CD4-positive, alpha-beta T cell treated with Interleukin-4 for 4 hours (primary cell): ENCODE results near the gene ENOSF1.
A peak's percentile ranks its signal among the peaks of the same experiment; 100 is the strongest.

Source experiments
- DNase-seq: peaks from one replicate; pipeline ENCODE4 v3.0.0-alpha.2; 2020

Gene ENOSF1

DNA sequence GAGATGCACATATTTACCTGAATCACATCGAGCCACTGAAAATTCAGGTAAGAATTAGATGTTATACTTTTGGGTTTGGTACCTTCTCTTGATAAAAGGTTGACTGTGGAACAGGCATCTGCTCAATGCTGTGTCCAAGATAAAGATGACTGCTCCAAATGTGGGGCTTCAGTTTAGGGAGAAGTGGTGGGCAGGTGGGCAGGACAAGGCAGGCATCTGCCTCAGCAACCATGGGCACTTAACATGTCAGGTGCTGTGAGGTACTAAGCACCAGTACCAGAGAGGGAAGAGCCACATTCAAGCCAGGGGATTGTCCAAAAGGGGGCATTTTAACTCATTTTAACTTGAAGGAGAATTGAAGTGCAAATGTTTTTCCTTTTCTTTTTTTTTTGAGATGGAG lies 41.0 kb downstream of the ENOSF1 start:
- no peak for DNase-seq

DNA sequence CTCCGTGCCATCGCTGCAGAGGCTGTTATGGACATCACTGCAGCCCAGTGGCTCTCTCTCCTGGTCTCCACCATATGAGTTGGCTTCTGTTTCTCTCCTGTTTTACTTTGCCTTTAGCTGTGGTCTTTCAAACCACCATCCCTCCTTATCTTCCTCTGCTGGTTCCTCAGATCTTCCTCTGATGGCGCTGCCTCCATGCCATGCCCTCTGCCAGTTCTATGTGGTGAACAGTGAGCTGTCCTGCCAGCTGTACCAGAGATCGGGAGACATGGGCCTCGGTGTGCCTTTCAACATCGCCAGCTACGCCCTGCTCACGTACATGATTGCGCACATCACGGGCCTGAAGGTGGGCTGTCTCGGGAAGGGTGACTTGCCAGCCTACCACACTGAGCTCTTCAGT lies 41.9 kb downstream of the ENOSF1 start:
- no peak for DNase-seq

DNA sequence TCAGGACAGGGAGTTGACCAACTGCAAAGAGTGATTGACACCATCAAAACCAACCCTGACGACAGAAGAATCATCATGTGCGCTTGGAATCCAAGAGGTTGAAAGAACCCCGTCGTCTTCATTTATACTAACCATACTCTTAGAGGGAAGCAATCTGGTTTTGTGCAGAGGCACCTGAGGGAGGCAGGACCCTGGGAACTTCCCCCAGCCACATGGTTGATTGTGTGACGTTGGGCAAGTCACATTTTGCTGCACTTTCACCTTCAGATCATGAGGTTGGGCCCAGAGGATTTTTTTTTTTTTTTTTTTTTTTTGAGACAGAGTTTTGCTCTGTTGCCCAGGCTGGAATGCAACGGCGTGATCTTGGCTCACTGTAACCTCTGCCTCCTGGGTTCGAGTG lies 43.4 kb downstream of the ENOSF1 start:
- DNase-seq = no peak

DNA sequence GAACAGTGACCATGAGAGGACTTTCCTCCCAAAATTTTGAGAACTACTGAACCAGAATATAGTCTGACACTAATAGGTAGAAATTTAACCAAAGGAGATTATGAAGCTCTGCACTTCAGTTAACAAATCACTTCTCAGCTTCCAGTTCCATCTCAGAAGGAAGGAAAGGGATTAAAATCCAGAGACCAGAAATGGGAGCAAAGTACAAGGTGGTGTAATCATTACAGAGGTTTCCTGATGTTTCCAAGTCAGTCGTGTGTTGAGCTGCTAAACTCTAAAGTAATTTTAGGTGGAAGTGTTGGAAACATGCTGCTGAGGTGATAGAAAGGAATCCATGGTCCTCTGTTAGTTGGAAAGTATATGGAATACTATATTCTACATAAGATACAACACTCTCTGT lies 44.2 kb downstream of the ENOSF1 start:
- no peak for DNase-seq

DNA sequence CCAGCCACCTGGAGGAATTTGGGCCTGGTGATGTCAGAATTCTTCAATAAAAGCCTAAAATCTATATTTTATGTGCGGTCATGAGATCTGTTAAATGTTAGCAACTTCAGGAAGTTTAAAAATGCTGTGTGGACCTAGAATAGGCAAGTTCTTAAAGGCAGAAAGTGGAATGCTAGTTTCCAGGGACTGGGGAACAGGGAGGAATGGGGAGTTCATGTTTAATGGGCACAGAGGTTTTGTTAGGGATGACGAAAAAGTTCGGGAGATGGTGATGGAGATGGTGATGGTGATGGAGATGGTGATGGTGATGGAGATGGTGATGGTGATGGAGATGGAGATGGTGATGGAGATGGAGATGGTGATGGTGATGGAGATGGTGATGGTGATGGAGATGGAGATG lies 45.8 kb downstream of the ENOSF1 start:
- no peak for DNase-seq

DNA sequence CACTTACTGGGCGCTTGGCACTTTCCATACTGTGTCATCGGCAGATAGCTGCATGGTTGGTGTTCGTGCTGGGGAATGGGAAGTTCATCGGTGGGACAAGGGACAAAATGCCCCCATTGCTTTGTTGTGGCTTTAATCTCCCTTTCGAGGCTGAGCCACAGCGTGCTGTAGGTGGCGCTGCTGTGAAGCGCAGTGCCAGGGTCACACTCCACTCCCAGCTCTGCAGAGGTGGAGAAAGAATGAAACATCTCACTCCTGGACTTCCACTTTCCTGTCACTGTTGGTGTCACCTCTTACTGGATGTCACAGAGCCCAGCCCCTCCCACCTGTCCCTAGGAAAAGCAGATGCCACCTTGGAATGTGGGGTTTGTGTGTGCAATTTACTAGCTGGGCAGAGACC lies 46.3 kb downstream of the ENOSF1 start:
- no peak for DNase-seq

DNA sequence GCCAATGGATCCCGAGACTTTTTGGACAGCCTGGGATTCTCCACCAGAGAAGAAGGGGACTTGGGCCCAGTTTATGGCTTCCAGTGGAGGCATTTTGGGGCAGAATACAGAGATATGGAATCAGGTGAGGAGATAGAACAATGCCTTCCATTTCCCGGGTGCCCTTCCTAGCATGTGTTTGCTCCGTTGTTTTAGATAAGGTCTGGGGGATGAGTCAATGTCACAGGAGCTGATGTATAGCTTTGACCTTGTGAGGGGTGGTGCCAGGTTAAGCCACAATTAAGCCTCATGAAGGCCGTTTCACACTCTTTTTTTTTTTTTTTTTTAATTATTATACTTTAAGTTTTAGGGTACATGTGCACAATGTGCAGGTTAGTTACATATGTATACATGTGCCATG lies 50.2 kb downstream of the ENOSF1 start:
- DNase-seq = no peak

DNA sequence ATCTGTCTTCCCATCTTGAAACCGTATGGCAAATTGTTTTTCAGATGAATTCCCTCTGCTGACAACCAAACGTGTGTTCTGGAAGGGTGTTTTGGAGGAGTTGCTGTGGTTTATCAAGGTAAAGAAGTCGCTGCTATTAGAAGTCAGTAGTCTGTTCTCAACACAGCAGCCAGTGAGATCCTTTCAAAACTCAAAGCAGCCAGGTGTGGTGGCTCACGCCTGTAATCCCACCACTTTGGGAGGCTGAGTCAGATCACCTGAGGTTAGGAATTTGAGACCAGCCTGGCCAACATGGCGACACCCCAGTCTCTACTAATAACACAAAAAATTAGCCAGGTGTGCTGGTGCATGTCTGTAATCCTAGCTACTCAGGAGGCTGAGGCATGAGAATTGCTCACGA lies 52.8 kb downstream of the ENOSF1 start:
- DNase-seq = no peak

DNA sequence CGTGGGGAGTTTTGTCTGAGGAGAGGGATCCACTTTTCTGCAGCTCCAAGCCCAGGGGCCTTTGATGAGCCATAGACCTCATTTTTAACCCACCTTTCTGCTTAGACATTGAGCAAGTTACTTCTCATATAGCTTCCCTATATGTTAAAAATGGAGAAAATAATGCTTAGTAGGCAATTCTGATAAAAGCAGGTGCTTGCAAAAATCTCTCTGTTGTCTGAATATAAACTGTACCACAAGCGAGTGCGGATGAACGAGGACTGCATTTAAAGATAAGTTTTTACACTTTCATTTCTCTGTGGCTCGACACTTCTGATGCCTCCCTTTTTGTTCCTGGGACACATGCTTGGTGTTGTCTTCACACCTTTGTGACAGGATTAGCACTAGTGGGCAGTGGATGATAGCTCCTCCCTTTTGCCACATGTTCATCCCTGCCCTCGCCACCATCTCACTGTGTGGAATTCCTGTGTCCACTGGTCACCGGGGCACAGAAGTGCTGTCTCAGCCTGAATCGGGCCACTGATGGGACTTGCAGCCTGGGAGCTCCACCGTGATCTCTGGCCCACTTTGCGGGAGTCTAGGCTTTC lies 53.4 kb downstream of the ENOSF1 start:
- DNase-seq = no peak

DNA sequence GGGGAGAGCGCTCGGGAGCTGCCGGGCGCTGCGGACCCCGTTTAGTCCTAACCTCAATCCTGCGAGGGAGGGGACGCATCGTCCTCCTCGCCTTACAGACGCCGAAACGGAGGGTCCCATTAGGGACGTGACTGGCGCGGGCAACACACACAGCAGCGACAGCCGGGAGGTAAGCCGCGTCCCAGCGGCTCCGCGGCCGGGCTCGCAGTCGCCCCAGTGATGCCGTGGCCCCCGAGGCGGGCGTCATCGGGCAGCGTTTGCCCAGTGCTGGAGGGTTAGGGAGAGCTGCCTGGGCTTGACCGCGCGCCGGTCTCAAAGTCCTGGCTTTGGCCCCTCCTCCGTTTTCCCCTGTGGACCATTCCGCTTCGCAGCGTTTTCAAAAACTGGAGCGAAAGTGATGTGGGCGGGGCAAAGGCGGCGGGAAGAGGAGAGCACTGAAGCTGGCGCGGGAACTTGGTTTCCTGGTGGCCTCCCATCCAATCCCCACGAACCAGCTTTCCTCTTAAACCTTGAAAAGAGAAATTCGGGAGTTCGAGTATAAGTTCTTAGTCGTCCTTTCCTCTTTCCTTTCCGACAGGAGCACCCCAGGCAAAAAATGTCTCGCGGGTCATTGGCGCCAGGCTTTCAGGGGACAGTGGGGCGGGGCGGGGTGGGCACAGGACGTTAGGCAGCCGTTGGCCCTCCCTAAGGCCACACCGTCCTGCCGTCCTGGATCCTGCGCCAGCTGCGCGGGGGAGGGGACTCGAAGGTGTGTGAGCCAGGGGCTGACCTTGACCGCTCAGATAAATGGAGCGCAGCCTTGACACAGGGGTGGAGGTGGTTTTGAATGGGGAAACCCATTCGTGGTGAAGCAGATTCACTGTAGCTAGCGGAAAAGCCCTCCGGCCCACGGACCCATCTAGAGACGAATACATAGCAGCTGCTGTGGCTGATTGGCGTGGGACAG lies 54.2 kb downstream of the ENOSF1 start:
- peak; percentile 47 for DNase-seq

DNA sequence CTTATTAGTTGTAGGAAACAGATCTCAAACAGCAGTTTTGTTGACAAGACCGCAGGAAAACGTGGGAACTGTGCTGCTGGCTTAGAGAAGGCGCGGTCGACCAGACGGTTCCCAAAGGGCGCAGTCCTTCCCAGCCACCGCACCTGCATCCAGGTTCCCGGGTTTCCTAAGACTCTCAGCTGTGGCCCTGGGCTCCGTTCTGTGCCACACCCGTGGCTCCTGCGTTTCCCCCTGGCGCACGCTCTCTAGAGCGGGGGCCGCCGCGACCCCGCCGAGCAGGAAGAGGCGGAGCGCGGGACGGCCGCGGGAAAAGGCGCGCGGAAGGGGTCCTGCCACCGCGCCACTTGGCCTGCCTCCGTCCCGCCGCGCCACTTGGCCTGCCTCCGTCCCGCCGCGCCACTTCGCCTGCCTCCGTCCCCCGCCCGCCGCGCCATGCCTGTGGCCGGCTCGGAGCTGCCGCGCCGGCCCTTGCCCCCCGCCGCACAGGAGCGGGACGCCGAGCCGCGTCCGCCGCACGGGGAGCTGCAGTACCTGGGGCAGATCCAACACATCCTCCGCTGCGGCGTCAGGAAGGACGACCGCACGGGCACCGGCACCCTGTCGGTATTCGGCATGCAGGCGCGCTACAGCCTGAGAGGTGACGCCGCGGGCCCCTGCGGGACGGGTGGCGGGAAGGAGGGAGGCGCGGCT lies 55.0 kb downstream of the ENOSF1 start, which contains the start of gene TYMS:
TYMS (plus strand) TSS at position 343 of the 690 bp plus-strand sequence; CDS start at position 433, 90 bp downstream.
- no peak for DNase-seq

DNA sequence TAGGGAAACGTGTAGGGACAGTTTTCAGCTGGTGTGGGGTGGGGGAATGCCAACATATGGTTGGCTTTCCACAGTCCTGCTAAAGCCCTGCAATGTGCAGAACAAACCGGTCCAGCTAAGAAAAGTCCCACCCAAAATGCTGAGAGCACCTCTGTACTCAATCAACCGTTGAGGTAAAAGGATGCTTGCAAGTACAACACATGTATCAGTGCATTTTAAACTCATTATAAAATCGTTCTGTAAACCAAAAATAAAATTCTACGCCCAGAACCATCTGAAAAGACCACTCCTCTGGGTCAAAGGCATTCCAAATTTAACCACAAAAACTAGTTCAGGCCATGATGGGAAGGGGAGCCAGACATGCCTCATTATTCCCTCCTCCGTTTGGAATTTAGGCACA lies 57.0 kb downstream of the ENOSF1 start:
- no peak for DNase-seq

DNA sequence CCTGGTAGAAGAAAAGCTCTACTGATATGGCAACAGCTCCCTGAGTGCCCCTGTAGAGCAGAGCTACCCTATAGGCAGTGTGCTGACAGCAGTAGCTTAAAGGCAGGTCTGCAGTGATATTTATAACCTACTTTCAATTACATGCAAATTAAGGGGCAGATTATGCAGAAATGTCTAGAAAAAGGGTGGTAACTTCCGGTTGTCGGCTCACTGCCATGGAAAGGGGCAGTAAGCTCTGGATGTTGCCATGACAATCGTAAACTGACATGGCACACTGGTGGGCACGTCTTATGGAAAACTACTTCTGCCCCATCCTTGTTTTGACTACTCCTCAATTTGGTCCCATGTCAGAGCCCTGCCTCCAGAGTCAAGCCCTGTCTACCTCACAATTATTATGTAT lies 57.8 kb downstream of the ENOSF1 start:
- DNase-seq = no peak

DNA sequence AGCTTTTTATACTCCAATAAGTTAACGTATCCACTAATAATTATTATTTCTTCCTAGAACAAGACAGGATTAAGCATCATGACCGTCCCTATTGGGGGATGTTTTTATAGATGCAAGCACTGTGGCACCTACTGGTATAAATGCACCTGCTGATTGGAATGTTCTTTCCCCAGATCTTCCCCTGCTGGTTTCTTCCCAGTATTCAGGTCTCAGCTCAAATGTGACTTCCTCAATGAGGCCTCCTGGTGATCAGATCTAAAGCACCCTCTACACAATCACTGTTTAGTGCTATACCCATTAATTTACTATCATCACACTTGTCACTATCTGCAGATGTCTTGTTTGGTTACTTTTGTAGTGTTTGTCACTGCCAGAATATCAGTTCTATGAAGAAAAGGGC lies 58.9 kb downstream of the ENOSF1 start:
- DNase-seq = no peak

DNA sequence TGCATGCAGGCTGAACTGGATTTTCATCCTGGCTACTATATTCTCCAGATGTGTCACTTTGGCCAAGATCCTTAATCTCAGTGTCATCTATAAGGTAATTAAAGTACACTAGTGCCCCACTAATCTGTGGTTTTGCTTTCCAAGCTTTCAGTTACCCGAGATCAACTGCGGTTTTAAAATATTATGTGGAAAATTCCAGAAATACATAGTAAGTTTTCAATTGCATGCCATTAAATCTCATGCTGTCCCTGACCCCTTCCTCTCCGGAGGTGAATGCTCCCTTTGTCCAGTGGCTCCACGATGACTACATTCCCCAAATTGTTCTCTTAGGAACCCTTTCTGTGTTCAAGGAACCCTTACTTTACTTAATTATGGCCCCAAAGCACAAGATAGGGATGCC lies 60.3 kb downstream of the ENOSF1 start:
- no peak for DNase-seq

DNA sequence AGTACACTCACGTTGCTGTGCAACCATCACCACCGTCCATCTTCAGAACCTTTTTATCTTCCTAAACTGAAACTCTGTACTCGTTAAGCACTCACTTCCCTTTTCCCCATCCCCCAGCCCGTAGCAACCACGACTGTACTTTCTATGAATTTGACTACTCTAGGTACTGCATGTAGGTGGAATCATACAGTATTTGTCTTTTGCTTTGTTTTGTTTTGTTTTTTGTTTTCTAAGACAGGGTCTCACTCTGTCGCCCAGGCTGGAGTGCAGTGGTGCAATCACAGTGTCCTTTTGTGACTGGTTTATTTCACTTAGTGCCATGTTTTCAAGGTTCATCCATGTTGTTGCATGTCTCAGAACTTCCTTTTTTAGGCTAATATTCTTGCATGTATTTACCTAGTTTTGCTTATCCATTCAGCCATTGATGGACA lies 62.0 kb downstream of the ENOSF1 start:
- DNase-seq = peak; percentile 26

DNA sequence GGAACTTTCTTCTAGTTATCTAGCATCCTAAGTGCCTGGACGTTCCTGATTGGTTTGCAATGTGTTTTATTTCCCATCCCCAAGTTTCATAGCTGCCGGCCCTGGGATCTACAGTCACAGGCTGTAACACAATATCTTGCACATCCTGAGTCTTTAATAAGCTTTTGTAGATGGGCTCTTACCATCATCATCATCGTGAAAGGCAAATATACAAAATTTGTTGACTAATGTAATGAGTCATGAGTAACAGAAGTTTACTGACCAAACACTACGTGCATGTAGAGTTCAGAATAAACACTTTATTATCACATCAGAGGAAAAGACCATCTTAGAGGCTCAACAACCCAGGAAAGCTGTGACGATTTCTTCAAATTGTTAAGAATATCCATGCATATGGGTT lies 63.1 kb downstream of the ENOSF1 start:
- DNase-seq = no peak

DNA sequence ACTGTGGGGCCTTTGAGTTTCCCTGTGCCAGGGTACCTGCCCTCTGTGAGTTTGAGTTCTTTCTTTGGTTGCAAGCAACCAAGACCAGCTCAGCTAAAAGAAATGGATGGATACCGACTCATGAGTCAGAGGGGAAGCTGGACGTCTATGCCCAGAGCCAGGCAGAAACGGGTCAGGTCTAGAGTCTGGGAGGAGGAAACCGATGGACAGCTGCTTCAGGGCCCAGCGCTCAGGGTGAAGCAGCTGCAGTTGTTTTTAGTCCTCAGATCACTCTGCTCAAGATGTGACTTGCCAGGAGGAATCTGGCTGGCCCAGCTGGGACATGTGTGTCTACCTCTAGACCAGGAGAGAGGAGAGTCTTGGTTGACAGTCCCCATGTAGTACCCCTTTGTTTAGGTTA lies 65.1 kb downstream of the ENOSF1 start:
- DNase-seq = no peak

DNA sequence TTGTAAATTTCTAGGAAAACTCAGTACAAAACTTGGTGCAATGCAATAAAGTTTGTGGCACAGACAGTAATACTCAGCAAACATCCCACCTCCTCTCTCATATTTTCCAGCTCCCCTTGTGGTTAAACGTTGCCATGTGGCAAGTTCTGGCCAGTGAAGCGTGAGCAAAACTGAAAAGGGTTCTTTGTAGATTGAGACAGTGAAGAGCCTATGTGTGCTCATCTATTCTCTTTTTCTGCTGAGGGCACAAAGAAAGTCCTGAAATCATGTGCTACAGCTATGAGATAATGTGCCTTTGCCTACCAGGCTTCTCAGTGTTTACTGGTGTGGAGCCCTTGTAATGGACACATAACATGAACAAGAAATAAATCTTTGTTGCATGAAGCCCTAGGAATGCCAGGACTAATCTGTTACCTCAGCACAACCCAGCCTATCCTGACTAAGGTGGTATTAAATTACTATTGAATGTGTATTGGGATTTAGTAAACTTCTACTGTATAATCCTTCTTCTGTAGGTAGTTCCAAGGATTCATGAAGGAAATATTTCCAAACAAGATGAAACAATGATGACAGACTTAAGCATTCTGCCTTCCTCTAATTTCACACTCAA lies 67.9 kb downstream of the ENOSF1 start:
- no peak for DNase-seq

DNA sequence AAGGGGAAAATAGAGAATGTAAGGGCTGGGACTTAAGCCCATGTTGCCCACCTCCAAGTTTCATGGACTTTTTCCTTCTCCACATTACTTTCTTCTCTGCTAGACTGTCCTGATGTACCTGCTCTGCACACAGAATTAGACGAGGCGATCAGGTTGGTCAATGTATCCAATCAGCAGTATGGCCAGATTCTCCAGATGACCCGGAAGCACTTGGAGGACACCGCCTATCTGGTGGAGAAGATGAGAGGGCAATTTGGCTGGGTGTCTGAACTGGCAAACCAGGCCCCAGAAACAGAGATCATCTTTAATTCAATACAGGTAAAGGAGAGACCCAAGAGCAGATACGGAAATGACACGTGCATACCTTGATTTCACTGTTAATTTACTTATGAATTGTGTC lies 71.2 kb downstream of the ENOSF1 start:
- DNase-seq = no peak

DNA sequence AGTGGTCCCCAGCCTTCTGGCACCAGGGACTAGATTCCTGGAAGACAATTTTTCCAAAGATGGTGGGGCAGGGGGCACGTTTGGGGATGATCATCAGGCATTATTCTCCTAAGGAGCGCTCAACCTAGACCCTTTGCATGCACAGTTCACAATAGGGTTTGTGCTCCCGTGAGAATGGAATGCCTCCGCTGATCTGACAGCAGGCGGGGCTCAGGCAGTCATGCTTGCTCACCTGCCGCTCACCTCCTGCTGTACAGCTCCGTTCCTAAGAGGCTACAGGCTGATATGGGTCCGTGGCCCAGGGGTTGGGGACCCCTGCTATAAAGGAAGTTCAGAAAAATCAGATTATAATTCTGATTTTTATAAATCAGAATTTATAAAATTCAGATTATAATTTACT lies 77.3 kb downstream of the ENOSF1 start:
- DNase-seq = no peak

DNA sequence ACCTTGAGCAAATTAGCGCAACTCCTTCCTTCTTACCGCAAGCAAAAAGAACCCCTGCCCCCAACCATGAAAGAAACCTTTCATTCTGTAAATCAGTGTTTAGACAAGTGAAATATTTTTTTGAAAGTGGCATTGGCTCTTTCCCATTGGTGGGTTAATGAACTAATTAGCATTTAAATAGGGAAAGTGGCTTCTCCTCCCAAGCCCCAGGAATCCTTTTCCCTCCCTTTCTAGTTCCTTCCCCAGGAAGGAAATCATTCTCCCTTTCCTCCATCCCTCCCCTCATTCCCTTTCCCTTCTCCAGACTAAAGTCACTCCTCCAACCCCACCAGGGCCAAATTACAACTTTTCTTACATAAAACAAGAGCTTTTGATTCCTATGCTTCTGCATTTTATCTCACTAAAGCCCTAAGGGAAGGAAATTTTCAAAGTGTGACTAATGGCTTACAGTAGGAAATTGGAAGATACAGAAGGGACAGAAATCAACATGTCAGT lies 77.8 kb downstream of the ENOSF1 start:
- DNase-seq = no peak

DNA sequence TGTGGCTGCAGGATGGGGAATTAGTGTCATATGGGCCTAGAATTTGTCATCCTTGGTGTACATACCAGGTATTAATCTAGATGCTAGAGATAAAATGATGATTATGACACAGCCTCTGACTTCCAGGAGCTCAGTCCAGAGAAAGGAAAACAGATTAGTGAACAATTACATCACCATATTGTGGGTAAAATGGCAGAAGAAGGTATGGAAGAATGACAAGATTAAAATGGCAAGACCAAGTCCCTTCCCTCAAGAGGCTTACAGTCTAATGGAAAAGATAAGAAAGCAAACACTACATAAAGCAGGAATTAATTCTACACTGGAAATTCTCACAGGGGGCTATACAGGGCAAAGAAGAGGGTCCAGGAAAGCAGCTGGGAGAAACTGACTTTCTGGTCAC lies 80.9 kb downstream of the ENOSF1 start:
- DNase-seq = no peak
